ENCODE measurements around the gene PORCN.

GRCh38 chrX:48475774-48476577, 32.8 kb upstream of the PORCN start, which contains the start of gene FTSJ1:
- no peak for TF ChIP-seq USF2 (CRISPR knock-in tag; IDR thresholded peaks at IDR 0.05)
- TF ChIP-seq, protein P1, sequence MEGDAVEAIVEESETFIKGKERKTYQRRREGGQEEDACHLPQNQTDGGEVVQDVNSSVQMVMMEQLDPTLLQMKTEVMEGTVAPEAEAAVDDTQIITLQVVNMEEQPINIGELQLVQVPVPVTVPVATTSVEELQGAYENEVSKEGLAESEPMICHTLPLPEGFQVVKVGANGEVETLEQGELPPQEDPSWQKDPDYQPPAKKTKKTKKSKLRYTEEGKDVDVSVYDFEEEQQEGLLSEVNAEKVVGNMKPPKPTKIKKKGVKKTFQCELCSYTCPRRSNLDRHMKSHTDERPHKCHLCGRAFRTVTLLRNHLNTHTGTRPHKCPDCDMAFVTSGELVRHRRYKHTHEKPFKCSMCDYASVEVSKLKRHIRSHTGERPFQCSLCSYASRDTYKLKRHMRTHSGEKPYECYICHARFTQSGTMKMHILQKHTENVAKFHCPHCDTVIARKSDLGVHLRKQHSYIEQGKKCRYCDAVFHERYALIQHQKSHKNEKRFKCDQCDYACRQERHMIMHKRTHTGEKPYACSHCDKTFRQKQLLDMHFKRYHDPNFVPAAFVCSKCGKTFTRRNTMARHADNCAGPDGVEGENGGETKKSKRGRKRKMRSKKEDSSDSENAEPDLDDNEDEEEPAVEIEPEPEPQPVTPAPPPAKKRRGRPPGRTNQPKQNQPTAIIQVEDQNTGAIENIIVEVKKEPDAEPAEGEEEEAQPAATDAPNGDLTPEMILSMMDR (IDR thresholded peaks at IDR 0.05) = no peak
- TF ChIP-seq ETV6 (CRISPR knock-in tag; IDR thresholded peaks at IDR 0.05) = no peak
- TF ChIP-seq RORB (CRISPR knock-in tag; IDR thresholded peaks at IDR 0.05) = no peak
- TF ChIP-seq NFYB (CRISPR knock-in tag; conservative IDR thresholded peaks at IDR 0.05; ENCODE audit: low read depth) = no peak
- peak; percentile 51 for TF ChIP-seq FOXK1 (CRISPR knock-in tag; IDR thresholded peaks at IDR 0.05)
- TF ChIP-seq E2F5 (CRISPR knock-in tag; IDR thresholded peaks at IDR 0.05) = no peak

Measured in WTC11 (cell line).